ENCODE results near the gene COG5. TPM values are rescaled to one million over a fixed set of nuclear protein-coding genes. Genes with fewer than 3 reads are reported as not detected.
A peak's percentile ranks its signal among the peaks of the same experiment; 100 is the strongest.

Gene COG5
- total and polyA plus RNA-seq, 9 of the 15 experiments (the other 6 are each of a cell fraction or from before 2014, with no cell fraction given), result 15.3 to 75.1 (median 56.4) TPM

DNA sequence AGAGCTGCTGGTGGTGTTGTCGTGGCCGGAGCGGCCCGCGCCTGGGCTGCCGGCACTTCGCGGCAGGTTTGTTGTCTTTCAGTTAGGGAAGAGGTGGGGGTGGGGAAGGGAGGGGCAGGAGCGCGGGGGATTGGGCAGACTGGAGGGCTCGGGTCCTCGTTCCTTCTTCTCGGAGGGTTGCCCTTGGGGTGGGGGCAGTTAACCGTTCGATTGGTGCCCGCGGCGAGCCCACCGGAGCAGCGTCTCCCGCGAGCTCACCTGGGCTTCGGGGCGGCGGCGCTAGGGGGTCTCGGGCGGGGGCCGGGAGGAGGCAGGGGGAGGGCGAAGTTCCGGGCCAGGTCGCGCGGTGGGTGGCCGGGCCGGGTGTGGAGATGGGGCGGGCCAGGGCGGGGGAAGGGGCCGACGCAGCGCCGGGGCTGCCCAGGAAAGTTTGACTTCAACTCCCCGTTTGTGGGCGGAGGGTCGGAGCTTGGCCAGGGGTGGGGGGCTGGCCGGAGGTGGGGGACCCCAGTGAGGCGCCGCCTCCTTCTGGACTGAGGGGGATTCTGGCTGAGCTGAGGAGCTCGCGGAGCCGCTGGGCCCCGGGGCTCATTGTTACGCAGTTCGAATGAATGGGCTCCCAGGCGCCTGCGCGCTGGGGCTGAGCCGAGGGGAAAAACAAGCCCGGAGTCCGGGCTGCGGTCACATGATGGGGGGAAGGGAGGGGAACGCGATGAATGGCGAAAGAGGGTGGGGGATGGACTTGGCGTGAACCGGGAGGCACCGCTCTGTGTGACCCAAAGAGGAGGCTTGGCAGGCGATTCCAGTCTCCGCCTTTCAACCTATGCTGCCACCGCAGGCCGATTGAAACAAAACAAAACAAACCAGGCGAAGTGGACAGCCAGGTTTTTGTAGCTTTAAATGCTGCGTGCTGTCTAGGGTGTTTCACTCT lies 394.3 kb downstream of the COG5 start (continued):
- TF ChIP-seq RBM39 (optimal IDR thresholded peaks at IDR 0.05; ENCODE audit: low read depth, low read length) (peak; percentile 82), HNRNPH1 (optimal IDR thresholded peaks at IDR 0.05; ENCODE audit: low read depth, low read length) (no peak), PRDM10 (IDR thresholded peaks at IDR 0.05; ENCODE audit: partially characterized antibody) (peak; percentile 73), ZNF408 (CRISPR knock-in tag; IDR thresholded peaks at IDR 0.05; ENCODE audit: low read depth) (no peak), SIRT6 (IDR thresholded peaks at IDR 0.05; ENCODE audit: low read depth, low read length) (no peak), NCOA2 (IDR thresholded peaks at IDR 0.05; ENCODE audit: partially characterized antibody in 2 of 2) (no peak), NR2F6 (CRISPR knock-in tag; IDR thresholded peaks at IDR 0.05) (no peak), MECOM (CRISPR knock-in tag; IDR thresholded peaks at IDR 0.05) (no peak), EWSR1 (IDR thresholded peaks at IDR 0.05; ENCODE audit: borderline replicate concordance, low read depth, partially characterized antibody) (no peak), ZMIZ1 (IDR thresholded peaks at IDR 0.05; ENCODE audit: low read depth in 2 of 2, low read length in 2 of 2) (peak in 1 of 2 experiments; percentile 80; a peak in 2 of 4 replicates), MTA3 (IDR thresholded peaks at IDR 0.05; ENCODE audit: borderline replicate concordance) (peak; percentile 90), OTX1 (CRISPR knock-in tag; IDR thresholded peaks at IDR 0.05) (0 out of 2 replicates have a peak, but pooled peaks have one; percentile 74)
- TF ChIP-seq, protein P1, sequence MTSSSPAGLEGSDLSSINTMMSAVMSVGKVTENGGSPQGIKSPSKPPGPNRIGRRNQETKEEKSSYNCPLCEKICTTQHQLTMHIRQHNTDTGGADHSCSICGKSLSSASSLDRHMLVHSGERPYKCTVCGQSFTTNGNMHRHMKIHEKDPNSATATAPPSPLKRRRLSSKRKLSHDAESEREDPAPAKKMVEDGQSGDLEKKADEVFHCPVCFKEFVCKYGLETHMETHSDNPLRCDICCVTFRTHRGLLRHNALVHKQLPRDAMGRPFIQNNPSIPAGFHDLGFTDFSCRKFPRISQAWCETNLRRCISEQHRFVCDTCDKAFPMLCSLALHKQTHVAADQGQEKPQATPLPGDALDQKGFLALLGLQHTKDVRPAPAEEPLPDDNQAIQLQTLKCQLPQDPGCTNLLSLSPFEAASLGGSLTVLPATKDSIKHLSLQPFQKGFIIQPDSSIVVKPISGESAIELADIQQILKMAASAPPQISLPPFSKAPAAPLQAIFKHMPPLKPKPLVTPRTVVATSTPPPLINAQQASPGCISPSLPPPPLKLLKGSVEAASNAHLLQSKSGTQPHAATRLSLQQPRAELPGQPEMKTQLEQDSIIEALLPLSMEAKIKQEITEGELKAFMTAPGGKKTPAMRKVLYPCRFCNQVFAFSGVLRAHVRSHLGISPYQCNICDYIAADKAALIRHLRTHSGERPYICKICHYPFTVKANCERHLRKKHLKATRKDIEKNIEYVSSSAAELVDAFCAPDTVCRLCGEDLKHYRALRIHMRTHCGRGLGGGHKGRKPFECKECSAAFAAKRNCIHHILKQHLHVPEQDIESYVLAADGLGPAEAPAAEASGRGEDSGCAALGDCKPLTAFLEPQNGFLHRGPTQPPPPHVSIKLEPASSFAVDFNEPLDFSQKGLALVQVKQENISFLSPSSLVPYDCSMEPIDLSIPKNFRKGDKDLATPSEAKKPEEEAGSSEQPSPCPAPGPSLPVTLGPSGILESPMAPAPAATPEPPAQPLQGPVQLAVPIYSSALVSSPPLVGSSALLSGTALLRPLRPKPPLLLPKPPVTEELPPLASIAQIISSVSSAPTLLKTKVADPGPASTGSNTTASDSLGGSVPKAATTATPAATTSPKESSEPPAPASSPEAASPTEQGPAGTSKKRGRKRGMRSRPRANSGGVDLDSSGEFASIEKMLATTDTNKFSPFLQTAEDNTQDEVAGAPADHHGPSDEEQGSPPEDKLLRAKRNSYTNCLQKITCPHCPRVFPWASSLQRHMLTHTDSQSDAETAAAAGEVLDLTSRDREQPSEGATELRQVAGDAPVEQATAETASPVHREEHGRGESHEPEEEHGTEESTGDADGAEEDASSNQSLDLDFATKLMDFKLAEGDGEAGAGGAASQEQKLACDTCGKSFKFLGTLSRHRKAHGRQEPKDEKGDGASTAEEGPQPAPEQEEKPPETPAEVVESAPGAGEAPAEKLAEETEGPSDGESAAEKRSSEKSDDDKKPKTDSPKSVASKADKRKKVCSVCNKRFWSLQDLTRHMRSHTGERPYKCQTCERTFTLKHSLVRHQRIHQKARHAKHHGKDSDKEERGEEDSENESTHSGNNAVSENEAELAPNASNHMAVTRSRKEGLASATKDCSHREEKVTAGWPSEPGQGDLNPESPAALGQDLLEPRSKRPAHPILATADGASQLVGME (CRISPR knock-in tag; IDR thresholded peaks at IDR 0.05), result 0 out of 2 replicates have a peak, but pooled peaks have one; percentile 44
